Activated CD4-positive, alpha-beta T cell treated with anti-CD3 and anti-CD28 coated beads, Interleukin-2, Interleukin-4, amounts not matched to agents 100 ng/mL and 50 ng/mL, durations not matched to agents 16 hours and 8 hours (primary cell): ENCODE measurements around the gene ZNF800.
A peak's percentile ranks its signal among the peaks of the same experiment; 100 is the strongest.
"Not testable (repeated sequence)": the region's sequence is repeated elsewhere in the genome, so short reads cannot be mapped to it uniquely, and the experiment has no call there.

ENCODE experiments used
- DNase-seq: peaks from one replicate; pipeline ENCODE4 v3.0.0-alpha.2; 2020; ENCODE audit warnings: low spot score

ZNF800 gene, protein sequence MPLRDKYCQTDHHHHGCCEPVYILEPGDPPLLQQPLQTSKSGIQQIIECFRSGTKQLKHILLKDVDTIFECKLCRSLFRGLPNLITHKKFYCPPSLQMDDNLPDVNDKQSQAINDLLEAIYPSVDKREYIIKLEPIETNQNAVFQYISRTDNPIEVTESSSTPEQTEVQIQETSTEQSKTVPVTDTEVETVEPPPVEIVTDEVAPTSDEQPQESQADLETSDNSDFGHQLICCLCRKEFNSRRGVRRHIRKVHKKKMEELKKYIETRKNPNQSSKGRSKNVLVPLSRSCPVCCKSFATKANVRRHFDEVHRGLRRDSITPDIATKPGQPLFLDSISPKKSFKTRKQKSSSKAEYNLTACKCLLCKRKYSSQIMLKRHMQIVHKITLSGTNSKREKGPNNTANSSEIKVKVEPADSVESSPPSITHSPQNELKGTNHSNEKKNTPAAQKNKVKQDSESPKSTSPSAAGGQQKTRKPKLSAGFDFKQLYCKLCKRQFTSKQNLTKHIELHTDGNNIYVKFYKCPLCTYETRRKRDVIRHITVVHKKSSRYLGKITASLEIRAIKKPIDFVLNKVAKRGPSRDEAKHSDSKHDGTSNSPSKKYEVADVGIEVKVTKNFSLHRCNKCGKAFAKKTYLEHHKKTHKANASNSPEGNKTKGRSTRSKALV

DNA sequence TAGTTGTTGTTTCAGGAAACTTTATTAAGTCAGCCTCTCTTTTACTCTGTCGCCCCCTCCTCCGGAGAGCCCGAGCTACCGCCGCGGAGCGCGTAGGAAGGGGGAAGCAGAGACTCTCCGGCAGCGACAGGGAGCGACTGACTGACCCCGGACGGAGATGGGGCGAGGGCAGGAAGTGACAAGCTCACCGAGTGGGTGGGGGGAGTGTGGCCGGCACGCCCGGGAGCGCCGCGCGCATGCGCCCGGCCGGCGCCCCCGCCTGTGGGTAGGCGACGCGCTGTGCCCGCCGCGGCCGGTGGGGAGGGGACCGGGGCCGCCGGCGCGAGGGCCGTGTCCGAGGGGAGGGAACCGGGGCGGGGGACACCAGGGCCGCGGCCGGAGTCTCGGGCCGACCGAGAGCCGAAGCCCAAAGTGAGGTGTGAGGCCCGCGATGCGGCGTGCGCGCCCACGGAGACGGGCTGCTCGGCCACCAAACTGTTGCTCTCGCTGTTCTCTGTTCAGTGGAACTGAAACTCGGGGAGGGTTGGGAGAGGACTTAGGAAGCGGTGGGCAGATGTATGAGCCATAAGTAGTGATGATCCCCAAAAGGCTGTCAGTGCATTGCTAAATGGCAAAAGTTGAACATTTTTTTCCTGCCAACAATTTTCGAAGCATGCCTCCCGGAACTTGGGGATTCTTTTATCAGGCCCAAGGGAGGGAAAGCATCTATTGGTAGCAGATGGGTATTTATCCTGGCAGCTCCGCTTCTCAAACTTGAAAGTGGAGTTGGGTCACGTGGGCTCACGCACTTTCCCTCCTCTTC, at the start of gene ZNF800:
Gene ZNF800 (minus strand): TSS at position 143 of the 802 bp plus-strand sequence. CDS start 1,151 bp downstream, outside the sequence.
- DNase-seq = peak; percentile 90

DNA sequence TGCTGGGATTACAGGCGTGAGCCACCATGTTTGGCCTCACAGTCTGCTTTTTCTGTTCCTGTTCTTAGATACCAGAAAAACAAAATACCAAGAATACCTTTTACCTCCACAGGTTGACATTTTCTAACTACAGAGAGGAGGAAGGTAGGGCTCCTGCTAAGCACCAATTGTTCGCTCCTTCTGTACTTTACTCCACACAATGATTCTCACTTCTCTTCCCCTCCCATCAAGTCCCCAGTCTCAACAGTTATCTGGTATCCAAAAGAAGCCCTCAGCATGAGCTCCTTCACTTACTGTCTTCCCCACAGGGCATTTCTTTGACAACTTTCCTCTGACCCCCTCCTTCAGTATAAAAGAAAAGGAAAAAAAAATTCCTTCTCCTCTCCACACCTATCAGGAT, 47.7 kb upstream of the ZNF800 start:
- no peak for DNase-seq

DNA sequence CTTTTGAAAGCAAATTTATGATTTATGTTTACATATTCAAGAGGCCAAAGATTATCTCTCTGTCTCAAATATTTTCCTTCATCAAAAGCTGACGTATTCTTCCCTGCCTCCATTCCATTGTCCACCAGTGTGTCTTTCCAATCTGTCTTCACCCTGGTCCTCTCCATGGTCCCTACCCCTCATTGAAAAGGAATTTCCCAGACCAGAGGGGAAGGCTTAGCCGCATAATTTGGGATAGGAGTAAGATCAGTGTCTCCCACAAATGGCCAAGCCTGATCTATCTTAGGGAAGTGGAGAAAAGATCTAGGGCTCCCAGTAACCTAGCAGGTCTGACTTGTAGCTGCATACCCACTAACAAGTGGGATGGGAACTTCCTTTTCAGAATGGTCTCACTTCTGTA, 46.3 kb upstream of the ZNF800 start:
- no peak for DNase-seq

DNA sequence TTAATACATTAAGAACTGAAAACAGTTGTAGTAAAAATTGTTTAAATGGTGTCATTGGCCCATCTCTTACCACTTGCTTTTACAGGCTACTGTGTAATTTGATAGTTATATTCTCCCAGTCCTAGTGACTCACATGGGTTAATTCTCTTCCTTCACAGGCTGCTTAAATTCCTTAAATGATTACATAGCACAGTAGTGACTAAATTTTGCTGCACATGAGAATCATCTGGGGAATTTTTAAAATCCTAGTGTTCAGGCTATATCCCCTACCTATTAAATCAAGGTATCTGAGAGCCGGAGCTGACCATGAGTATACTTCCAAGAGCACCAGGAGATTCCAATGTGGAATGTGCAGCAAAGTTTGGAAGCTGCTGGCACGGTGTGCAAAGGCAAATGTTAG, 45.3 kb upstream of the ZNF800 start:
- no peak for DNase-seq

DNA sequence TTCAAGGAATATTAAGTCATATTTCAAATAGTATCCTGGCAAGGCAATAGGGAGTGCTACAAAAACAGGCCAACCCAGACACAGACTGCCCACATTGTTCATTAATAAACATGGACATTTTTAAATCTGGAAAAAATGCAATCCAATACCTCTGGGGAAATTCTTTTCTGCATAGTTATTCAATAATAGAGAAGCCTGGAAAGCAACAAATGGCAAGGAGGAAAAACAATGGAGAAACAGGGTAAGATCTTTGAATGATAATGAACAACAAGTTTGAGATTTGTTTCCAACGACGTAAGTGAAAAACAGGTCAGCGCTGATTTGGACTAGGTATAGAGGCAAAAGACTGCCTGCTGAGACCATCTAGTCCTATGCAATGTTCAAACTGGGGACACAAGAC, 44.7 kb upstream of the ZNF800 start:
- no peak for DNase-seq

DNA sequence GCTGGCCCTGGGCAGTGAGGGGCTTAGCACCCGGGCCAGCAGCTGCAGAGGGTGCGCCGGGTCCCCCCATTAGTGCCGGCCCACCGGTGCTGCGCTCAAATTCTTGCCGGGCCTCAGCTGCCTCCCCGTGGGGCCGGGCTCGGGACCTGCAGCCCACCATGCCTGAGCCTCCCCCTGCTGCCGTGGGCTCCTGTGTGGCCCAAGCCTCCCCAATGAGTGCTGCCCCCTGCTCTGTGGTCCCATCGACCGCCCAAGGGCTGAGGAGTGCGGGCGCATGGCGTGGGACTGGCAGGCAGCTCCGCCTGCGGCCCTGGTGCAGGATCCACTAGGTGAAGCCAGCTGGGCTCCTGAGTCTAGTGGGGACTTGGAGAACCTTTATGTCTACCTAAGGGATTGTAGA, 36.8 kb upstream of the ZNF800 start:
- not testable (repeated sequence) for DNase-seq

DNA sequence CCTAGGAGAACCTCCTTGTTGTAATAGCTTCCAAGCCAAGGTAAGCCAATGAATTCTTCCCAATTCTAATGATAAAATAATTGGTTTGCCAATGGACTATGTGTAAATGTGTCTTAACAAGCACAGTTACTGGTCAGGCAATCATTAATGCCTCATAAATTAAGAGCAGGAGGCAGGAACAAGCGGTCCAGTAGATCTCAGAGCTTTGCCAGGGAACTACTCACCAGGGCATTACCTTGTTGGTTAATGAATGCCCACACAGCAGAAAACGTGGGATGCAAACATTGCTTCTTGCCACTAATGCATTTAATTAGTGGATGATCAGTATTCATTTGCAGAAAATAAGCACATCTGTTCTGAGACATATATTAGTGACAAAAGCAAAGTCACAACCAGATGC, 26.7 kb upstream of the ZNF800 start:
- DNase-seq = no peak

DNA sequence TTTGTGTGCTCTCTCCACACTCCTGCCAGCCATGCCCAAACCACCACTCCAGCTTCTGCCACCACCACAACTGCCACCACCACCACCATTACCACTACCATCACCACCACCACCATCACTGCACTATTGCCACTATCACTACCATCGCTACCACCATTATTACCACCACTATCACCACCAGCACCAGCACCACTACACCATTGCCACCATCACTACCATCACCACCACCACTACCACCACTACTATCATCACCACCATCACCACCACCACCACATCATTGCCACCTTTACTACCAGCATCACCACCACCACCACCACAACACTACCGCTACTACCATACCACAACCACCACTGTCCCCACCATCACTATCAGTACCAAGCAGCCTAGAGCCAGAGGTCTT, 26.0 kb upstream of the ZNF800 start:
- DNase-seq = no peak

DNA sequence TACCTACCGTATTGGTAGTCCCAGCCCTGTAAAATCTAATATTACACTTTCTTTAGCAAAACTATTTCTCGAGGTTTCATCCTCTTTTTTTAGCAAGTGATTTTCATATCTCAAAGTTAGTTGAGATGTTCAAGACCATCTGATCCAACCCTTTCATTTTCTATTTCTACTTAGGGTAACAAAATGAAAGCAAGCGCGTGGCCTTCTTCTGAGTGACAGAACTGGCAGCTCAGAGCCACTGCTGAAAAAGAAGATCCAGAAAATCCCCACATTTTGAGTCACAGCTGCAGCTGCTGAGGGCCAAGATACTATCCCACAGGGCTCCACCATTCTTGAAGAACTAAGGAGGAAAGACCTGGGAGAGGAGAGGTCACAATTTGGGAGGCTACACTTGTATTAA, 24.8 kb upstream of the ZNF800 start:
- no peak for DNase-seq

DNA sequence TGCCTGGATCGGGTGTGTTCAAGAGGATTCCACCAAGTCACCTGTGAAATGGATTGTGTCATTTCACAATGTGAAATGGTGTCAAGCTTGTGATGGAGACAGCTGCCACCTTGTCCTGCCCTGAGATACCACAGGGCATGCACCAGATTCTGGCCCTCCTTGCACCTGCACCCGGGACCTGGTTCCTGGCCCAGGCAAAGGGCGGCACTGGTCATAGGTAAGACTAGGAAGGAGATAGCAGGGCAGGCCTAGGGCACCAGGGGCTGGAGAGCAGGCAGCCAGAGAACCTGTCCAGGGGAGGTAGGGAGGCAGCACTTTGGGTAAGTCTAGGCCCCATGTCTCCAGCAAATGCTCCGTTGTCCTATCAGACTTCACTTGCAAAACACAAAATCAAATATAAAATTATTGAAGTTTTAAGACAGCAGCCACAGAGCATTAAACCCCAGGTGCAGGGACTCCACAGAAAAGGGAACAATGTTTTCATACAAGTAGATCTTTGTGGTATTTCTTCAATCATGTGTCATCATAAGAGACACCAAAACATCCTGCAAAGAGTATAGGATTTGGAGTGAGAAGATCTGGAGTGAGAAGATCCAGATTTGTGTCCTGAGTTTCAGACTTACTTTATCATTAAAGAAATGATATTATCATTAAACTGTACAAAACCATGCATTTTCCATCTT, 22.7 kb upstream of the ZNF800 start:
- no peak for DNase-seq

DNA sequence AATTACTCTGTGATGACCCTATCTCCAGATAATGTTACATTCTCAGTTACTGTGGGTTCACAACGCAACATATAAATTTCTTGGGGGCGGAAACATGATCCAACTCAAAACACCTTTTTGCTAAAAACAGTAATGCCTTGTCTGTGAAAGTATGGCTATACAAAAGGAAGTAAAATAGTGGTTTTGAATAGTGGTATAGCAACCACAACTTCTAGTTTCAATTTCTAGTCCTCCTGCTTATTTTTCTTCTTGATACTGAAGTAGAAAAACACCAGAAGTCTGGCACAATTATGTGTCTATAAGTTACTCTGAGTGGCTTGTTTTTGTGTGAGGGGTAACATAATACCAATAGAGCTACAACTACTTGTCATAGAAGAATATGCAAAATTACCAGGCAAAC, 21.5 kb upstream of the ZNF800 start:
- peak; percentile 52 for DNase-seq

DNA sequence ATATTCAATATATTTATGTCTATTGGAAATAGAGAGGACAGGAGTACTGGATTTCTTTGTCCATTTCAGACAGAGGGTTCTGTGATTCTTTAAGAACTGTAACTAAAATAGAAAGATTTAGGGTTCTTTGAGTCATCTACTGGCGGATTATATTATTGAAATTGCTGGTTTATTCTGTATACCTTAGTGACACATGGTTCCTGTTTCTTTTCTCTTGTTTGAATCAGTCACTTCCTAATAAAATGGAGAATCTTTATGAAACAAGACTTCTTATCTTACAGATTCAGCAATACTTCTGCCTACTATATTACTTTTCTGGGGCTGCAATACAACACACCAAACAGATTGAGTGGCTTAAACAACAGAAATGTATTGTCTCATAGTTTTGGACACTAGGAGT, 20.8 kb upstream of the ZNF800 start:
- DNase-seq = no peak

DNA sequence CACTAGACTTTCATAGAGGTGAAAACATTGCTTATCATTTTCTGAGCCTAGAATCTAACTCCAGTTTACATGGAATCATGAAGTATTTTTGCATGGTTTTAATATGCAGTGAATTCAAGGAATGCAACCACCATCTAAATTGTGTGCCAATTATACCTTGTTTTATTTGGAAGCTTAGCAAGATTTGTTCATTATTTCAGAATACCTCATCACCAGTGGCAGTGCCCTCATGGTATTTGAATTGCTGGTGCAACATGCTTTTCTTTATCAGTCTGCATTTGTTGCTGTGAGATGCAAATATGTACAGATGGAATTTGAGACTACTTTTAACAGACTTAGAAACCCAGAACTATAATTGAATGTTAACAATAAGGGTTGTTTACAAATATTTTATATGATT, 18.7 kb upstream of the ZNF800 start:
- DNase-seq = no peak

DNA sequence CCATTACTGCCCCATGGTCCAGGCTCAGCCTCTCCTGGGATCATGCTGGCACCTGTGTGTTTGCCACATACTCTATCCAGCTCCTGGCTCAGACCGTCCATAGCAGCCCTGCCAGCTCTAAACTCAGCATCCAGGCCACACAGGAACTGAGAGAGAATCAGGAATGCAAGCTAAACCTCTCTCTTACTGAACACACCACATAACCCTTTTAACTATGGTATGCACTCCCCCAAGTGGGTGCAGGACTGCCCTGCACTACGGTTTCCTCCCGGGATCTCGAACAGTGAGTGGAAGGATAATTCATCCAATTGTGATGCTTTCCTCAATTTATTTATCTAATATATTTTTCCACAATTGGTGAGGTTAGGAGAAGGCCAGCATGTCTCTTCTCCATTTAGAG, 17.1 kb upstream of the ZNF800 start:
- DNase-seq = no peak

DNA sequence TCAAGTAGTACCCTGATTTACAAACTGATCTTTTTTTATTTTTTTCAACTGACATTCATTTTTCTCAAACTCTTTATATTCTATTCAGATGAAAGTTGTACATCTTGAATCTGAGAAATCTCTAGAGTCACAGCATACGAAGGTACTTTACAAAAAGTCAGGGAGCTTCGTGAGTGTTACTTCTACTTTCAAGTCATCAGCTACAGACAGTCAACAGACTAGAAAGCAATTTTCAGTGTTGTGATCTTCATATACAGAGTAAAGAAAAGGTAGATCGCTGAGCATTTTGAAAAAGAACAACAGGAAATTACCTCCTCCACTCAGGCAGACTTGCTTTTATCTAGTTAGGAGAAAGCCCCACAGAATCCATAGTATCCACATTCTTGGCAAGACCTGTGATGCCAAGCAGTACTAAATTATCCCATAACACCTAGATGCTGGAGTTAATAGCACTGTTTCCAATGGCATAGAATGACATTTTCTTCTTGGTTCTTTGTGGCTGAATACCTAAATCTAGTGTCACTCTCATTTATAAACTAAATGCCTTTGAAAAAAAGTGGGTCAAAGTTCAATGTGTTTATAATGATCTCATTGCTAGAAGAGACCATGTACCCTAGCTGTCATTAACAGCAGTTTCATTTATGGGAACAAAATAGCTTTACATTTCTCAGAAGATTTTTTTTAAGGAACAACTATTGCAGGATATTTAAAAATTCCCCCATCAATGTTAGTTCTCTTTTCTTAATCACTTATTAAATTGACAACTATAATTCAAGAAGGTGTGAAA, 12.0 kb upstream of the ZNF800 start:
- no peak for DNase-seq

DNA sequence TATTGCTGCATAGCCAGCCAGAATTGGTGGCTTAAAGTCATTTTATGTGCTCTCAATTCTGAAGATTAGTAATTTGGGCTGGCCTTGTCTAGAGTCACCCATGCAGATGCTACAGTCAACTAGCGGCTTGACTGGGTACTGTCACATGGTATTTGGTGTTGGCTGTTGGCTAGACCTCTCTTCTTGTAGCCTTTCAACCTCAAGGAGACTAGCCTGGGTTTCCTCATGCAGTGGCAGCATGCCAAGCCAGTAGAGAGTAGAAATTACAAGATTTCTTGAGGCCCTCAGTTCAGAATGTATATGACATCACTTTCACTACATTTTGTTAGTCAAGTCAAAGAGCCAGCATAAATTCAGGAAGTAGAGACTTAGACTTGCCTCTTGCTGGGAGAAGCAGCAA, 3.7 kb upstream of the ZNF800 start:
- DNase-seq = no peak

DNA sequence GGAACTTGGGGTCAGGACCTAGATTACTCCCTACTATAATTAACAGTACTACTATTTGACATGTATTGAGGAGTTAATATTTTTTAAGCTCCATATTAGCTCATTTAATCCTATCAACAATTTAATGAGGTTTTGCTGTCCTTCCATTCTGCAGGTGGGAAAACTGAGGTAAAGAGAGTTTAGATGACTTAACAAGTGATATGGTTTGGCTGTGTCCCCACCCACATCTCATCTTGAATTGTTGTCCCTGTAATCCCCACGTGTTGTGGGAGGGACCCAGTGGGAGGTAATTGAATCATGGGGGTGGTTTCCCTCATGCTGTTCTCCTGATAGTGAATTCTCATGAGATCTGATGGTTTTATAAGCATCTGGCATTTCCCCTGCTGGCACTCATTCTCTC, 2.6 kb upstream of the ZNF800 start:
- not testable (repeated sequence) for DNase-seq

DNA sequence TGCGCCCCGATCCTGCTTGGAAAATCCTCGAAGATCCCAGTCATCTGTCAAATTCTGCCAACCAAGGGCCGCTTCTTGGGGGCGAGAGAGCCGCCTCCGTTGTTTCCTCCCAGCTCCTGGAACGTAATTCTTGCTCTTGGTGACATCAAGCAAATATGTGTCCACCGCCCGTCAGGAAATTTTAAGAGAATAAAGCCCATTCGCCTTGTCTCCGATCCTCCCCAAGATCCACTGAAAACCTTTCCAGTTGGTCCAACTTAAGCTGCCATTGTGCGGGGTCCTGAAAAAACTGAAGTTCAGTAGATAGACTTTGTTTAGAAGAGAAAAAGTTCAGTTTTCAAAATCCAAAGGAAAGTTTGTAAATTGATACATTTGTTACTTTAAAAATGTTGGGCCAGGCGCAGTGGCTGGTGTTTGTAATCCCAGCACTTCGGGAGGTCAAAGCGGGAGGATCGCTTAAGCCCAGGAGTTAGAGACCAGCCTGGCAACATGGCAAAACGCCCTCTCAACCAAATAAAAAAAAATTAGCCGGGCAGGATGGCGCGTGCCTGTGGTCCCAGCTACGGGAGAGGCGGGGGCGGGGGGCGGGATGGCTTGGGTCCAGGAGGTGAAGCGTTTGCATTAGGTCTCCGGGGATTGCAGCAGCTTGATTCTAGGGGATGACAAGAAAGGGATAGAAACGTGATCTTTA, 1.0 kb upstream of the ZNF800 start:
- DNase-seq = no peak

DNA sequence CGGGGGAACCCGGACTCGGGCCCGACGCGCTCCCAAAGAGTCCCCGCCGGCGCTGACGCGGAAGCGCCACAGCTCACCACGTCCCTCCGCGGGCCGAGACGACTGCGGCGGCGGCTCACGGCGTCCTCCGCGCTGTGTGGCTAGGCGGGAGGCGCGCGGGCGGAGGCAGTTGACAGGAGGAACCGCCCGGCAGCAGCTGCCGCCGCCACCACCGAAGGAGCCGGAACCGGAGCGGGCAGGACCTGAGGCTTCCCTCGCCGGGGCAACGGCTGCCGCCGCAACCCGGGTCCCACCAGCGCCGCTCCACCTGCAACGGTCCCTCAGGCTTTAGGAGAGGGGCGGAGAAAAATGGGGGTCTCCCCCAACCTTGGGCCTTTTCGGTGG, 334 bp downstream of the ZNF800 start:
- DNase-seq = peak; percentile 53

DNA sequence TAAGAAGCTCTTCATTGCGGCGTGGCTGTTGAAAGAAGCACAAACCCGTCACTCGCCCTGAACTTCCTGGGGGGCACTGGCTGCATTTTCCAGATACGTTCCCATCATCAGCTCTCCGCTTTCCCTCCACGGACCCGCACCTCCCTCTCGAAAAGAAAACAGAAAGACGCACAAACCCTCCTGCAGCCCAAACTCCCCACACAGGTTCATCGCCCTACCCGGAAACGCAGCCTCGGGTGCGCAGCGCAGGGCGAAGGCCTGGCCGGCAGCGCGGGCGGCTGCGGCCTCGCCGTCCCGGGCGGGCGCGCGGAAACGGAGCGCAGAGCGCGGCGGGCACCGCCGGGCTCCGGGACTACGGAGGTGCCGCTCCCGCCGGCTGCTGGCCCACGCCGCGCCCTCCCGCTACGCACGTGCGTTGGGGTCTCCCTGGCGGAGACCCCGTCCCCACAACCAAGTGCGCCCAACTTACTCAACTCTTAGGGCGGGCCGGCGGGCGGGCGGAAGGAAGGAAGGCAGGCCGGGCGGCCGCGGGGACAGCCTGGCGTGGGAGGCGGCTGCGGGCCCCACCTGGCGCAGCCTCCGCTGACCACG, 822 bp downstream of the ZNF800 start:
- DNase-seq = peak; percentile 47
